ENCODE data around the gene KRT78. TPM values are rescaled to one million over a fixed set of nuclear protein-coding genes. Genes with fewer than 3 reads are reported as not detected.

KRT78 gene
- total and polyA plus RNA-seq, 9 of the 15 experiments (the other 6 are each of a cell fraction or from before 2014, with no cell fraction given): not detected

DNA sequence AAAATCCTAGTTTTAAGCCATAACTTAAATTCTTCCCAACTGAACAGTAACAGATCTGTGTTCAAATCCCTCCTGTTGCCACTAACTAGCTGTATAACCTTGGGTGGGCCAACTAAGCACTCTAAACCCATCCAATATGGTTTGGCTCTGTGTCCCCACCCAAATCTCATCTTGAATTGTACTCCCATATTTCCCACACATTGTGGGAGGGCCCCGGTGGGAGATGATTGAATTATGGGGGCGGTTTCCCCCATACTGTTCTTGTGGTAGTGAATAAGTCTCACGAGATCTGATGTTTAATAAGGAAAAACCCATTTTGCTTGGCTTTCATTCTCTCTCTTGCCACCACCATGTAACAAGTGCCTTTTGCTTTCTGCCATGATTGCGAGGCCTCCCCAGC lies 33.6 kb downstream of the KRT78 start:
- H3K27ac ChIP-seq (ENCODE audit: extremely low read depth, low read depth, low read length): no peak overlapping the region
- H3K4me1 ChIP-seq (replicated peaks in 1 of 2; ENCODE audit: control insufficient read depth in 2 of 2, insufficient read depth in 2 of 2, low read length in 2 of 2): no peaks in the 10 kb centered on the region; a peak in 3 of 5 replicates
- intact Hi-C loops (cut with micrococcal nuclease) (no loop called here), in situ Hi-C loops (cut with MboI) (no loop called here)
- H3K9me1 ChIP-seq (ENCODE audit: control insufficient read depth, insufficient read depth, low read length): peaks cover 2% of the 10 kb centered on the region
- H4K20me1 ChIP-seq (replicated peaks; ENCODE audit: control insufficient read depth, insufficient read depth, low read length): no peaks in the 10 kb centered on the region; the same call in 1 of the 2 replicates
- POLR2A ChIA-PET: interaction anchor here (0.5 kb wide), 1 partner anchor 59 kb away, joined by 3 read pairs; no protein-coding TSS in a partner anchor
- CTCF ChIA-PET (ENCODE audit: low intra/inter-chr PET ratio): interaction anchor here (0.6 kb wide), 1 partner anchor 1427 kb away, joined by 3 read pairs; no protein-coding TSS in a partner anchor
- H3K4me3 ChIP-seq: no peak overlapping the region
- WGBS (ENCODE audit: insufficient coverage, low coverage, missing lambda C conversion rate): 0% methylated on average over 4 of the region's 4 CpGs
- no peak for TF ChIP-seq BMI1 (IDR thresholded peaks at IDR 0.05; ENCODE audit: low read length)
- no peak for TF ChIP-seq ZNF3 (CRISPR knock-in tag; IDR thresholded peaks at IDR 0.05)
- no peak for TF ChIP-seq GTF2A2 (tag; IDR thresholded peaks at IDR 0.05)
- no peak for TF ChIP-seq MTF1 (CRISPR knock-in tag; IDR thresholded peaks at IDR 0.05; ENCODE audit: borderline replicate concordance)
- H3K36me3 ChIP-seq (ENCODE audit: control insufficient read depth, insufficient read depth, low read length): no peaks in the 10 kb centered on the region
- no peaks in the 10 kb centered on the region for H3K79me2 ChIP-seq (ENCODE audit: control insufficient read depth, insufficient read depth, low read length)
- H3K9ac ChIP-seq (ENCODE audit: insufficient read depth in 1 of 2, low read depth in 2 of 2, low read length in 2 of 2): no peak overlapping the region
- no peak overlapping the region for H3K4me2 ChIP-seq (ENCODE audit: insufficient read depth, low read length)
- H2AFZ ChIP-seq (ENCODE audit: low read depth, low read length): no peak overlapping the region
- BruUV-seq (replicated peaks): no TSS peak
- no peak for ATAC-seq
- no peaks in the 10 kb centered on the region for H3K9me3 ChIP-seq (replicated peaks; ENCODE audit: control insufficient read depth, insufficient read depth, low read depth, low read length)
- no peak for DNase-seq (ENCODE audit: extremely low read depth in 1 of 4, low spot score in 3 of 4)
- peaks cover 26 to 53% of the 10 kb centered on the region in 2 experiments for H3K27me3 ChIP-seq (ENCODE audit: control insufficient read depth in 2 of 2, insufficient read depth in 2 of 2, low read length in 2 of 2)
- no peak for FAIRE-seq

DNA sequence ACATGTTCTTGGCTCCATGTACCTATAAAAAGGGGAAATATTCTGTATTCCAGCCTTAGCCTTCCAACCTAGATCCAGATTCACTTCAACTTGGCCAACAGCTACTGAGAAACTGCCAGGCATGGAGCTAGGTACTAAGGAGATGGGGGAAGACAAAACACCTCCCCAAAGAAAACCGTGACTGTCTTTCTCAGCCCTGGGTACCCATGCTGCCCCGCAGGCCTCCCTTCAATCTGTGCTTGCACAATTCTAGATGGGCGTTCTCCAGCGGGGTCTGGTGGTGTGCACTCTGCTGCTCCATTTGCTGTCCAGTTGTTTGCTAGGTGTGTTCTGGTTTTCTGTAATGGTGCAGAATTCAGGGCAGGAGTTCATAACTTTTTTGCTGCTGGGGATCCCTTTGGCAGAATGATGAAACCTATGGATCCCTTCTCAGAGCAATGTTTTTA lies 34.1 kb downstream of the KRT78 start:
- intact Hi-C loops (cut with micrococcal nuclease) (no loop called here), in situ Hi-C loops (cut with MboI) (no loop called here)
- 0% methylated on average over 4 of the region's 4 CpGs for WGBS (ENCODE audit: insufficient coverage, low coverage, missing lambda C conversion rate)
- no peak for TF ChIP-seq DIDO1 (tag; IDR thresholded peaks at IDR 0.05; ENCODE audit: low read depth)
- TF ChIP-seq SNRNP70 (optimal IDR thresholded peaks at IDR 0.05; ENCODE audit: low read depth, low read length): no peak
- TF ChIP-seq ZBTB17 (CRISPR knock-in tag; IDR thresholded peaks at IDR 0.05): no peak
- no peak for TF ChIP-seq ZNF174 (CRISPR knock-in tag; IDR thresholded peaks at IDR 0.05)
- no peak for TF ChIP-seq KHSRP (IDR thresholded peaks at IDR 0.05)
- no peak for TF ChIP-seq NR2F6 (CRISPR knock-in tag; IDR thresholded peaks at IDR 0.05)
- TF ChIP-seq ZC3H4 (CRISPR knock-in tag; IDR thresholded peaks at IDR 0.05; ENCODE audit: borderline replicate concordance): no peak
- no peak for TF ChIP-seq ZNF217 (CRISPR knock-in tag; IDR thresholded peaks at IDR 0.05)
- TF ChIP-seq, protein P1, sequence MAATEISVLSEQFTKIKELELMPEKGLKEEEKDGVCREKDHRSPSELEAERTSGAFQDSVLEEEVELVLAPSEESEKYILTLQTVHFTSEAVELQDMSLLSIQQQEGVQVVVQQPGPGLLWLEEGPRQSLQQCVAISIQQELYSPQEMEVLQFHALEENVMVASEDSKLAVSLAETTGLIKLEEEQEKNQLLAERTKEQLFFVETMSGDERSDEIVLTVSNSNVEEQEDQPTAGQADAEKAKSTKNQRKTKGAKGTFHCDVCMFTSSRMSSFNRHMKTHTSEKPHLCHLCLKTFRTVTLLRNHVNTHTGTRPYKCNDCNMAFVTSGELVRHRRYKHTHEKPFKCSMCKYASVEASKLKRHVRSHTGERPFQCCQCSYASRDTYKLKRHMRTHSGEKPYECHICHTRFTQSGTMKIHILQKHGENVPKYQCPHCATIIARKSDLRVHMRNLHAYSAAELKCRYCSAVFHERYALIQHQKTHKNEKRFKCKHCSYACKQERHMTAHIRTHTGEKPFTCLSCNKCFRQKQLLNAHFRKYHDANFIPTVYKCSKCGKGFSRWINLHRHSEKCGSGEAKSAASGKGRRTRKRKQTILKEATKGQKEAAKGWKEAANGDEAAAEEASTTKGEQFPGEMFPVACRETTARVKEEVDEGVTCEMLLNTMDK (IDR thresholded peaks at IDR 0.05; ENCODE audit: borderline replicate concordance, insufficient read depth, low read depth, low read length, poor library complexity, severe bottlenecking): no peak
- no peak for TF ChIP-seq SLC30A9 (CRISPR knock-in tag; IDR thresholded peaks at IDR 0.05)
- TF ChIP-seq ZNF445 (CRISPR knock-in tag; IDR thresholded peaks at IDR 0.05; ENCODE audit: low read depth): no peak
- TF ChIP-seq HNRNPL (IDR thresholded peaks at IDR 0.05; ENCODE audit: low read depth, low read length): no peak
- no peak for TF ChIP-seq RUNX1 (IDR thresholded peaks at IDR 0.05; ENCODE audit: low read depth)

More for the DNA sequence above, 34.1 kb downstream of the KRT78 start:
- ATAC-seq (no peak), DNase-seq (ENCODE audit: extremely low read depth in 1 of 4, low spot score in 3 of 4) (no peak), FAIRE-seq (no peak)
- no peak overlapping the region for H3K27ac ChIP-seq (ENCODE audit: extremely low read depth, low read depth, low read length)
- peaks cover 23 to 52% of the 10 kb centered on the region in 2 experiments for H3K27me3 ChIP-seq (ENCODE audit: control insufficient read depth in 2 of 2, insufficient read depth in 2 of 2, low read length in 2 of 2)
- no peak overlapping the region for H3K4me2 ChIP-seq (ENCODE audit: insufficient read depth, low read length)
- no peak overlapping the region for H3K4me3 ChIP-seq
- H3K9me3 ChIP-seq (replicated peaks; ENCODE audit: control insufficient read depth, insufficient read depth, low read depth, low read length): no peaks in the 10 kb centered on the region
- H3K4me1 ChIP-seq (replicated peaks in 1 of 2; ENCODE audit: control insufficient read depth in 2 of 2, insufficient read depth in 2 of 2, low read length in 2 of 2): no peaks in the 10 kb centered on the region; a peak in 3 of 5 replicates
- H3K9me1 ChIP-seq (ENCODE audit: control insufficient read depth, insufficient read depth, low read length): peaks cover 2% of the 10 kb centered on the region
- H3K79me2 ChIP-seq (ENCODE audit: control insufficient read depth, insufficient read depth, low read length): no peaks in the 10 kb centered on the region
- H4K20me1 ChIP-seq (replicated peaks; ENCODE audit: control insufficient read depth, insufficient read depth, low read length): no peaks in the 10 kb centered on the region; the same call in 1 of the 2 replicates
- H3K36me3 ChIP-seq (ENCODE audit: control insufficient read depth, insufficient read depth, low read length): no peaks in the 10 kb centered on the region
- no peak overlapping the region for H3K9ac ChIP-seq (ENCODE audit: insufficient read depth in 1 of 2, low read depth in 2 of 2, low read length in 2 of 2)
- no peak overlapping the region for H2AFZ ChIP-seq (ENCODE audit: low read depth, low read length)
- no TSS peak for BruUV-seq (replicated peaks)
- CTCF ChIA-PET (ENCODE audit: low intra/inter-chr PET ratio): no interaction called here
- POLR2A ChIA-PET: interaction anchor here (0.8 kb wide), 1 partner anchor 9 kb away, joined by 3 read pairs; no protein-coding TSS in a partner anchor

Measured in K562 (cell line).